ENCODE data around the gene ATP11A. TPM values are rescaled to one million over a fixed set of nuclear protein-coding genes. Genes with fewer than 3 reads are reported as not detected.

The ATP11A gene
- total and polyA plus RNA-seq, 4 donors, result 3.1 to 68.1 (median 28.6) TPM

DNA sequence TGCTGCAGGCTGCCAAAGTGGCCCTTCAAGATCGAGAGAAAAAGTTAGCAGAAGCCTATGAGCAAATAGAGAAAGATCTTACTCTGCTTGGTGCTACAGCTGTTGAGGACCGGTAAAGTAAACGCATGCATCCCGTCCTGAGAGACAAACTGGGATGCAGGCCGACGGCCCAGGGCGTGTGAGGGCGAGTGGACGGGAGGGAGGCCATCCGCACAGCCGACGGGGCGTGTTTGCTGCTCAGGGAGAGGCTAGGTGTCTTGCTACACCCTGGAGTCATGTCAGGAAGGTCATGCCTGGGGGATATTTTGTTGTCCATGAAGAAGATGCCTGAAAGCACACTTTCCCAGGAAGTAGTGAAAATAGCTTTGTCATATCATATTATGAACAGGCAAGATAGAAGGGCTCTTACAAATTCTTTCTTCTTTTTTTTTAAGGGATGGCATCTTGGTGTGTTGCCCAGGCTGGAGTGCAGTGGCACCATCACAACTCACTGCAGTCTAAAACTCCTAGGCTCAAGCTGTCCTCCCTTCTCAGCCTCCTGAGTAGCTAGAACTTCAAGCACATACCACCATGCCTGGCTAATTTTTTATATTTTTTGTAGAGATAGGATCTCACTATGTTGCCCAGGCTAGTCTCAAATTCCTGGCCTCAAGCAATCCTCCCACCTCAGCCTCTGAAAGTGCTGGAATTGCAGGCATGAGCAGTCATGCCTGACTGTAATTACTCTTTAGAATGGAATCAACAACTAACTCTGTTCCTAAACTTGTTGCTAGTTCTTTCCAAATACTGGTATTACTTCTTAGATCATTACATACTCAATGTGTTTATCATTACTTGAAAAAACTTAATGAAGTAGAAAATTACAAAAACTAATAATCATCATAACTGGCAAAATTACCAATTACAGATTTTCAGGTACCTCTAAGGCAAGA is 161.5 kb downstream of the ATP11A start:
- Histone ChIP-seq H3K9me3 (ENCODE audit: control insufficient read depth, low read length) (peaks cover 2% of the 10 kb centered on the region), H3K36me3 (ENCODE audit: control insufficient read depth in 1 of 2, insufficient read depth in 2 of 2, low read length in 1 of 2) (no peaks in the 10 kb centered on the region), H3K4me3 (ENCODE audit: low read length in 2 of 2) (no peak overlapping the region), H3K4me1 (ENCODE audit: control insufficient read depth in 1 of 2, insufficient read depth in 2 of 2, low read length in 2 of 2) (no peaks in the 10 kb centered on the region), H3K27ac (ENCODE audit: low read depth in 1 of 2, low read length in 2 of 2) (no peak overlapping the region), H3K27me3 (ENCODE audit: control insufficient read depth in 1 of 2, insufficient read depth in 2 of 2, low read length in 1 of 2) (no peaks in the 10 kb centered on the region)
- DNase-seq (peak in 1 of 2 donors; percentile 36), ATAC-seq (ENCODE audit: low FRiP score) (no peak)
- intact Hi-C loops (cut with DNase I), result no loop called here
- 87 to 90% methylated on average over 13 of the region's 13 CpGs for WGBS, 2 donors

DNA sequence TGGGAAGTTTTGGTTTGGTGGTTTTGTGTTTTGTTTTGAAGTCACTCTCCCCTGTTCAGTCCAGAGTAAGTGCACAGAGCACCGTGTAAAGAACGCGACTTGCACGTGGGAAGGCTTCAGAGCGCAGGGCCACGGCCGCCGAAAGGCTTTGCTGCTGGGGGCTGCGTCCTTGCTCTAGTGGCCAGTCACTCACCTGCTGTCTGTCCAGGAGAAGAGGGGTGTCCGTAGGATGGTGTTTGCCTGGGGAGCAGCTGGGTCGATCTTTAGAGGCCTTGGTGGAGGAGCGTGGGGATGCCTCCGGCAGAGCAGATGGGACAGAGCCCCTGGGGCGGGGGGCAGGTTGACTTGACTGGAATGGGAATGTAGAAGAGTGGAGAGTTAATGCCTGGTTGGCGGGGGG is 162.6 kb downstream of the ATP11A start:
- Histone ChIP-seq H3K9me3 (ENCODE audit: control insufficient read depth, low read length) (no peaks in the 10 kb centered on the region), H3K4me1 (ENCODE audit: control insufficient read depth in 1 of 2, insufficient read depth in 2 of 2, low read length in 2 of 2) (no peaks in the 10 kb centered on the region), H3K27ac (ENCODE audit: low read depth in 1 of 2, low read length in 2 of 2) (no peak overlapping the region), H3K27me3 (ENCODE audit: control insufficient read depth in 1 of 2, insufficient read depth in 2 of 2, low read length in 1 of 2) (no peaks in the 10 kb centered on the region), H3K4me3 (ENCODE audit: low read length in 2 of 2) (no peak overlapping the region), H3K36me3 (ENCODE audit: control insufficient read depth in 1 of 2, insufficient read depth in 2 of 2, low read length in 1 of 2) (no peaks in the 10 kb centered on the region)
- 91 to 96% methylated on average over 15 of the region's 15 CpGs for WGBS, 2 donors
- no peak for ATAC-seq (ENCODE audit: low FRiP score)
- DNase-seq, result peak in 1 of 2 donors; percentile 31
- intact Hi-C loops (cut with DNase I), result no loop called here

GRCh38 chr13:112852808-112853207 is 163.0 kb downstream of the ATP11A start:
- Histone ChIP-seq H3K27ac (ENCODE audit: low read depth in 1 of 2, low read length in 2 of 2) (no peak overlapping the region), H3K9me3 (ENCODE audit: control insufficient read depth, low read length) (no peaks in the 10 kb centered on the region), H3K4me1 (ENCODE audit: control insufficient read depth in 1 of 2, insufficient read depth in 2 of 2, low read length in 2 of 2) (no peaks in the 10 kb centered on the region), H3K27me3 (ENCODE audit: control insufficient read depth in 1 of 2, insufficient read depth in 2 of 2, low read length in 1 of 2) (no peaks in the 10 kb centered on the region), H3K36me3 (ENCODE audit: control insufficient read depth in 1 of 2, insufficient read depth in 2 of 2, low read length in 1 of 2) (no peaks in the 10 kb centered on the region), H3K4me3 (ENCODE audit: low read length in 2 of 2) (no peak overlapping the region)
- DNase-seq (no peak), ATAC-seq (ENCODE audit: low FRiP score) (no peak)
- intact Hi-C loops (cut with DNase I), result no loop called here
- WGBS, 2 donors, result 97 to 99% methylated on average over 10 of the region's 10 CpGs

DNA sequence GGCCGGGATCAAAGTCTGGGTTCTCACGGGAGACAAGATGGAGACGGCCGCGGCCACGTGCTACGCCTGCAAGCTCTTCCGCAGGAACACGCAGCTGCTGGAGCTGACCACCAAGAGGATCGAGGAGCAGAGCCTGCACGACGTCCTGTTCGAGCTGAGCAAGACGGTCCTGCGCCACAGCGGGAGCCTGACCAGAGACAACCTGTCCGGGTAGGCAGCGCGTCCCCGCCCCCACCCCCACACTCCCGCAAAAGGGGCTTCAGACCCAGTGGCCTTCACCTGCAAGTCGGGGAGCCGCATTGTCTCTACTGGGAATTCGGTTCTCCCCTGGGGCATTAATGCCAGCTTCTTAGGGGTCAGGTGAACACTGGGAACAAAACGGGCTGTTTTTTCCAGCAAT is 164.5 kb downstream of the ATP11A start:
- H3K36me3 ChIP-seq (ENCODE audit: control insufficient read depth in 1 of 2, insufficient read depth in 2 of 2, low read length in 1 of 2), result no peaks in the 10 kb centered on the region
- H3K4me1 ChIP-seq (ENCODE audit: control insufficient read depth in 1 of 2, insufficient read depth in 2 of 2, low read length in 2 of 2), result no peaks in the 10 kb centered on the region
- no peaks in the 10 kb centered on the region for H3K27me3 ChIP-seq (ENCODE audit: control insufficient read depth in 1 of 2, insufficient read depth in 2 of 2, low read length in 1 of 2)
- DNase-seq (no peak), ATAC-seq (ENCODE audit: low FRiP score) (no peak)
- no peak overlapping the region for H3K4me3 ChIP-seq (ENCODE audit: low read length in 2 of 2)
- no peak overlapping the region for H3K27ac ChIP-seq (ENCODE audit: low read depth in 1 of 2, low read length in 2 of 2)
- 90 to 91% methylated on average over 25 of the region's 25 CpGs for WGBS, 2 donors
- H3K9me3 ChIP-seq (ENCODE audit: control insufficient read depth, low read length), result no peaks in the 10 kb centered on the region
- intact Hi-C loops (cut with DNase I), result no loop called here

DNA sequence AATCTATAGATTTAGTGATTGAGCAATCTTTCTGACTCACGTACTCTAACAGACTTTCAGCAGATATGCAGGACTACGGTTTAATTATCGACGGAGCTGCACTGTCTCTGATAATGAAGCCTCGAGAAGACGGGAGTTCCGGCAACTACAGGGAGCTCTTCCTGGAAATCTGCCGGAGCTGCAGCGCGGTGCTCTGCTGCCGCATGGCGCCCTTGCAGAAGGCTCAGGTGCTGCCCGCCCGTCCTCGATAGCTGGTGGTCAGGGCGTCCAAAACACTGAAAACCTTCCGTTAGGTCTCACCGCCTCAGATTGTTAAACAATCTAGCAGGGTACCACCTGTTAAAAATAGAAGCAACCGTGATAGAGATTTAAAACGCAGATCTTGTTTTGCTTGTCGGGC is 166.0 kb downstream of the ATP11A start:
- no peak overlapping the region for H3K27ac ChIP-seq (ENCODE audit: low read depth in 1 of 2, low read length in 2 of 2)
- intact Hi-C loops (cut with DNase I), result no loop called here
- H3K27me3 ChIP-seq (ENCODE audit: control insufficient read depth in 1 of 2, insufficient read depth in 2 of 2, low read length in 1 of 2), result no peaks in the 10 kb centered on the region
- no peaks in the 10 kb centered on the region for H3K36me3 ChIP-seq (ENCODE audit: control insufficient read depth in 1 of 2, insufficient read depth in 2 of 2, low read length in 1 of 2)
- DNase-seq (peak in 1 of 2 donors; percentile 33), ATAC-seq (ENCODE audit: low FRiP score) (no peak)
- no peaks in the 10 kb centered on the region for H3K9me3 ChIP-seq (ENCODE audit: control insufficient read depth, low read length)
- H3K4me3 ChIP-seq (ENCODE audit: low read length in 2 of 2), result no peak overlapping the region
- no peaks in the 10 kb centered on the region for H3K4me1 ChIP-seq (ENCODE audit: control insufficient read depth in 1 of 2, insufficient read depth in 2 of 2, low read length in 2 of 2)
- WGBS, 2 donors, result 95% methylated on average over 21 of the region's 21 CpGs

DNA sequence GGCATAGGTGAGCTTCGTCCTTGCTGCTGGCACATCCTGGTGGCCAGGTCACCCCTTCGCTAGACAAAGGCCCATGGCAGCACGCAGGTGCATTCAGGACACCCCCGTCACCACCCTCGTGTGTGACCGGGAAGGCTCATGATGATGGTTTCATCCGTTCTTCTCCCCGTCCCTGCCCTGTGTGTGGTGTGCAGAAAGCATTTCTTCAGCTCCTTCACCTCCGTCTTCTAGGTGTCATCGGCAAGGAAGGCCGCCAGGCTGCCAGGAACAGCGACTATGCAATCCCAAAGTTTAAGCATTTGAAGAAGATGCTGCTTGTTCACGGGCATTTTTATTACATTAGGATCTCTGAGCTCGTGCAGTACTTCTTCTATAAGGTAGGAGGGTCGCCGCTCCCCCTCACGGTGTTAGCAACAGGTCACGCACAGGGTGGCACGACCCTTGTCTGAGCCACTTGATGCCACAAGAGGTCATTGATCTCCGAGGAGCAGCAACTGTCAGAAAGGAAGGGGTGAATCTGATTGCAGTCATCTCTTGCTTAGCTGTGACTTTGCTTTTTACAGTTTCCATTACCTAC is 168.2 kb downstream of the ATP11A start:
- no peak overlapping the region for H3K27ac ChIP-seq (ENCODE audit: low read depth in 1 of 2, low read length in 2 of 2)
- no peaks in the 10 kb centered on the region for H3K27me3 ChIP-seq (ENCODE audit: control insufficient read depth in 1 of 2, insufficient read depth in 2 of 2, low read length in 1 of 2)
- no peaks in the 10 kb centered on the region for H3K9me3 ChIP-seq (ENCODE audit: control insufficient read depth, low read length)
- peak in 1 of 2 donors; percentile 68 for DNase-seq
- WGBS, 2 donors, result 95 to 96% methylated on average over 20 of the region's 20 CpGs
- ATAC-seq (ENCODE audit: low FRiP score), result no peak
- intact Hi-C loops (cut with DNase I), result no loop called here
- no peaks in the 10 kb centered on the region for H3K36me3 ChIP-seq (ENCODE audit: control insufficient read depth in 1 of 2, insufficient read depth in 2 of 2, low read length in 1 of 2)
- no peak overlapping the region for H3K4me3 ChIP-seq (ENCODE audit: low read length in 2 of 2)
- H3K4me1 ChIP-seq (ENCODE audit: control insufficient read depth in 1 of 2, insufficient read depth in 2 of 2, low read length in 2 of 2), result no peaks in the 10 kb centered on the region

GRCh38 chr13:112859128-112859816 is 169.4 kb downstream of the ATP11A start:
- Histone ChIP-seq H3K9me3 (ENCODE audit: control insufficient read depth, low read length) (no peaks in the 10 kb centered on the region), H3K4me1 (ENCODE audit: control insufficient read depth in 1 of 2, insufficient read depth in 2 of 2, low read length in 2 of 2) (no peaks in the 10 kb centered on the region), H3K4me3 (ENCODE audit: low read length in 2 of 2) (no peak overlapping the region), H3K27me3 (ENCODE audit: control insufficient read depth in 1 of 2, insufficient read depth in 2 of 2, low read length in 1 of 2) (no peaks in the 10 kb centered on the region), H3K36me3 (ENCODE audit: control insufficient read depth in 1 of 2, insufficient read depth in 2 of 2, low read length in 1 of 2) (no peaks in the 10 kb centered on the region), H3K27ac (ENCODE audit: low read depth in 1 of 2, low read length in 2 of 2) (no peak overlapping the region)
- WGBS, 2 donors, result 89 to 91% methylated on average over 22 of the region's 22 CpGs
- intact Hi-C loops (cut with DNase I), result no loop called here
- ATAC-seq (ENCODE audit: low FRiP score), result peak; percentile 29
- peak in 1 of 2 donors; percentile 67 for DNase-seq

DNA sequence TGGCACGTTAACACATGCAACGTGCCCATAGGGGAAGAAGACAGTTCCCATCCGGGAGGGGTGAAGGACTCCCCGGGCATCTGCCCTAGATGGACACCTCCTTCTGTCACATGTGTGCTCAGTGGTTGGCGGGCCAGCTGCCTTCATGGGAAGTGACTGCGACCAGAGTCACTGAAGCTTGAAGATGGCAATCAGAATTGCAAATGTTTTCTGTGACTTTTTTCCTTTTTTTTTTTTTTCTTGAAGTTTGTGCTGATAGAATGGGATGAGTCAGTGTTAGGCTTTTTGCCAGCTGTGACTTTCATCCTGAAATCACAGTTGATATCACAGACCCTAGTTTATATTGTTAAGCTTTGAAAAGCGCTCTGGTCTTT is 170.0 kb downstream of the ATP11A start:
- WGBS, 2 donors, result 84 to 87% methylated on average over 7 of the region's 7 CpGs
- ATAC-seq (ENCODE audit: low FRiP score), result no peak
- no peaks in the 10 kb centered on the region for H3K27me3 ChIP-seq (ENCODE audit: control insufficient read depth in 1 of 2, insufficient read depth in 2 of 2, low read length in 1 of 2)
- intact Hi-C loops (cut with DNase I), result no loop called here
- H3K4me3 ChIP-seq (ENCODE audit: low read length in 2 of 2), result no peak overlapping the region
- H3K36me3 ChIP-seq (ENCODE audit: control insufficient read depth in 1 of 2, insufficient read depth in 2 of 2, low read length in 1 of 2), result no peaks in the 10 kb centered on the region
- H3K9me3 ChIP-seq (ENCODE audit: control insufficient read depth, low read length), result no peaks in the 10 kb centered on the region
- H3K27ac ChIP-seq (ENCODE audit: low read depth in 1 of 2, low read length in 2 of 2), result no peak overlapping the region
- H3K4me1 ChIP-seq (ENCODE audit: control insufficient read depth in 1 of 2, insufficient read depth in 2 of 2, low read length in 2 of 2), result no peaks in the 10 kb centered on the region
- no peak for DNase-seq

Measured in aorta (tissue), 5 donors.